HL-60 (cell line): ENCODE data around the gene SEC23B.

Experiments
- DNase-seq, 2 experiments: peaks; one replicate each; pipeline ENCODE4 v3.0.0-alpha.2; 2010 to 2020; ENCODE audit warnings: low read depth in 1 of 2, low spot score in 1 of 2
- H3K27ac ChIP-seq: fragments of 250-450 bp; sonication (Bioruptor Pico); replicated peaks from 2 replicates; pipeline ENCODE4 v1.5.1; 2020; ENCODE audit warnings: mild to moderate bottlenecking, moderate library complexity
- H3K27me3 ChIP-seq: fragments of 250-450 bp; sonication (Bioruptor Pico); 2 replicates; pipeline ENCODE4 v1.5.1; 2021; ENCODE audit warnings: mild to moderate bottlenecking, moderate library complexity; ENCODE audit not compliant: insufficient read depth, poor library complexity, severe bottlenecking
- H3K4me3 ChIP-seq: replicated peaks from 2 replicates; pipeline ENCODE4 v1.5.1; 2011; ENCODE audit warnings: mild to moderate bottlenecking, control low read depth, low read length; ENCODE audit not compliant: insufficient read depth
- GABPA ChIP-seq: IDR thresholded peaks from 2 replicates; pipeline ENCODE4 v1.6.1; 2012; ENCODE audit warnings: low read depth
- POLR2AphosphoS5 ChIP-seq: IDR thresholded peaks from 2 replicates; pipeline ENCODE4 v1.6.1; 2012; ENCODE audit warnings: low read depth
- REST ChIP-seq: IDR thresholded peaks from 2 replicates; pipeline ENCODE4 v1.6.1; 2012; ENCODE audit warnings: low read depth; ENCODE audit not compliant: insufficient replicate concordance
- SPI1 ChIP-seq: IDR thresholded peaks from 2 replicates; pipeline ENCODE4 v1.6.1; 2012; ENCODE audit warnings: low read depth, mild to moderate bottlenecking, borderline replicate concordance
- TF ChIP-seq, protein P1 (sequence below): IDR thresholded peaks from one replicate; pipeline ENCODE4 v1.5.1; 2011; ENCODE audit warnings: low read length, control low read depth, inconsistent platforms; ENCODE audit not compliant: insufficient read depth

Gene SEC23B

DNA sequence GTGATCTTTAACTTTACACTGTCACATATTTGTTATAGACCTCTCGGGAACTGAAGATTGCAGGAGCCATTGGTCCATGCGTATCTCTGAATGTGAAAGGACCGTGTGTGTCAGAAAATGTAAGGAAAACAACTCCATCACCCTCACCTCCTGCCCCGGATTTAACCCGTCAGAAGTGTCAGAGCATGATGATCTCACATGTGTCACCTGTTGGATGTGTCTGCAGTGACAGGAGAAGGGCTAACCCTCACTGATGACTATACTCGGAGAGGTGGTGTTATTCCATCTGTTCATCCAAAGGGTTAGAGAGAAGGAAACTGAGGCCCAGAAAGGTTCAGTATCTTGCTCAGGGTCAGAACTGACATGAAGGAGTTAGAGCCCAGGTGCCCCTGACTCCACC lies 24.9 kb downstream of the SEC23B start:
- no peak overlapping the region for H3K4me3 ChIP-seq
- DNase-seq: no peak
- no peak for TF ChIP-seq REST
- no peak for TF ChIP-seq SPI1
- TF ChIP-seq GABPA: no peak
- TF ChIP-seq POLR2AphosphoS5: no peak
- TF ChIP-seq, protein P1, sequence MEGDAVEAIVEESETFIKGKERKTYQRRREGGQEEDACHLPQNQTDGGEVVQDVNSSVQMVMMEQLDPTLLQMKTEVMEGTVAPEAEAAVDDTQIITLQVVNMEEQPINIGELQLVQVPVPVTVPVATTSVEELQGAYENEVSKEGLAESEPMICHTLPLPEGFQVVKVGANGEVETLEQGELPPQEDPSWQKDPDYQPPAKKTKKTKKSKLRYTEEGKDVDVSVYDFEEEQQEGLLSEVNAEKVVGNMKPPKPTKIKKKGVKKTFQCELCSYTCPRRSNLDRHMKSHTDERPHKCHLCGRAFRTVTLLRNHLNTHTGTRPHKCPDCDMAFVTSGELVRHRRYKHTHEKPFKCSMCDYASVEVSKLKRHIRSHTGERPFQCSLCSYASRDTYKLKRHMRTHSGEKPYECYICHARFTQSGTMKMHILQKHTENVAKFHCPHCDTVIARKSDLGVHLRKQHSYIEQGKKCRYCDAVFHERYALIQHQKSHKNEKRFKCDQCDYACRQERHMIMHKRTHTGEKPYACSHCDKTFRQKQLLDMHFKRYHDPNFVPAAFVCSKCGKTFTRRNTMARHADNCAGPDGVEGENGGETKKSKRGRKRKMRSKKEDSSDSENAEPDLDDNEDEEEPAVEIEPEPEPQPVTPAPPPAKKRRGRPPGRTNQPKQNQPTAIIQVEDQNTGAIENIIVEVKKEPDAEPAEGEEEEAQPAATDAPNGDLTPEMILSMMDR: no peak
- no peaks in the 10 kb centered on the region for H3K27me3 ChIP-seq
- H3K27ac ChIP-seq: no peak overlapping the region

DNA sequence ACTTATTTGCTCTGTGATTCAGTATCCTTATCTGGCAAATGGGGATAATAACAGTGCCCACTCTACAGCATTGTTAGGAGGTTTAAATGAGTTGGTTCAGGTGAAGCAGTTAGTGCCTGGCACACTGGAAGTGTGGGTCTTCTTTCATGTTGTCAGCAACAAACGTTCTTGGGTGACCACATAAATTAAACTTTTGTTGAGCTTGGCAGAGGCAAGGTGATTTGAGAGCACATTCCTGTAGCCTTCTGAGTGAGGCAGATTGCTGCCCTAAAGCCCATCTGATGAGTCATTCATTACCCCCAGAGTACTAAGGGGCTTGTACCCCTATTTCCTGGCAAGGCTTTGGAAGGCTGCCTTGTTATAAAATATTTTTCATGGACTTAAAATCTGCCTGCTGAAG lies 25.8 kb downstream of the SEC23B start:
- DNase-seq: no peak

GRCh38 chr20:18533978-18534644 lies 26.4 kb downstream of the SEC23B start:
- no peak for DNase-seq
- H3K27me3 ChIP-seq: no peaks in the 10 kb centered on the region
- H3K4me3 ChIP-seq: no peak overlapping the region
- TF ChIP-seq, protein P1: no peak
- TF ChIP-seq GABPA (no peak), REST (no peak), SPI1 (no peak), POLR2AphosphoS5 (no peak)
- H3K27ac ChIP-seq: no peak overlapping the region

More for the DNA sequence above, 25.8 kb downstream of the SEC23B start:
- no peak overlapping the region for H3K27ac ChIP-seq
- no peaks in the 10 kb centered on the region for H3K27me3 ChIP-seq
- TF ChIP-seq POLR2AphosphoS5: no peak
- TF ChIP-seq, protein P1: no peak
- no peak for TF ChIP-seq REST
- TF ChIP-seq SPI1: no peak
- no peak for TF ChIP-seq GABPA
- no peak overlapping the region for H3K4me3 ChIP-seq
